Adrenal gland (tissue), 5 donors: Measurements from ENCODE around the gene ZNF516.

Experiments used
- POLR2A ChIP-seq, 2 donors: fragments of 450-650 bp; IDR thresholded peaks; one replicate each; pipeline ENCODE4 v1.6.1; 2017; ENCODE audit warnings: antibody characterized with exemption in 2 of 2, mild to moderate bottlenecking in 2 of 2, moderate library complexity in 1 of 2
- TF ChIP-seq, protein P1 (sequence below), 6 experiments: fragments of 450-650 bp in 4 of 6; fragments of 200-600 bp in 2 of 6; sonication (generic) in 1 of 6; IDR thresholded peaks; 1 replicate in 5 of 6; 2 replicates in 1 of 6; pipeline versions ENCODE4 v1.5.1 to v1.8.0; 2016 to 2021; ENCODE audit warnings: antibody characterized with exemption in 6 of 6, mild to moderate bottlenecking in 2 of 6, moderate library complexity in 1 of 6
- donor health status: DM: no; HTN: no; CAD: no.

DNA sequence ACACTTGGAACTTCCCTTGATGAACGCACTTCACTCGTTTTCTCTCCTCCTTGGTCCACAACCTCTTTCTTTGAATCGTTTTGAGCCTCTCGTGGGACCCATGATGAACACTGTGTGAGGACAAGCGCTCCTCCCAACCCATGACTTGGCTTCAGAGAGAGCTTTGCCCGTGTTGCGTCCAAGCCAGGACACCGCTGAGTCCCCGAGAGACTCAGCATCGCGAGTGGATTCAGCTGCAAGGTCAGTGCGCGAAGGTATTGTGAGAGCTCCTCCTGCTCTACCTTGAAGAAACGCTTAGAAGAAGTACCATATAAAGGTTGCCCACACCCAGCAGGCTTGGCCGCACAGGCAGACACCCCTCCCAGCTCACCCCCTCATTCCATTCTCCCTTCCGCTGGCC is 58.7 kb downstream of the ZNF516 start:
- TF ChIP-seq, protein P1, sequence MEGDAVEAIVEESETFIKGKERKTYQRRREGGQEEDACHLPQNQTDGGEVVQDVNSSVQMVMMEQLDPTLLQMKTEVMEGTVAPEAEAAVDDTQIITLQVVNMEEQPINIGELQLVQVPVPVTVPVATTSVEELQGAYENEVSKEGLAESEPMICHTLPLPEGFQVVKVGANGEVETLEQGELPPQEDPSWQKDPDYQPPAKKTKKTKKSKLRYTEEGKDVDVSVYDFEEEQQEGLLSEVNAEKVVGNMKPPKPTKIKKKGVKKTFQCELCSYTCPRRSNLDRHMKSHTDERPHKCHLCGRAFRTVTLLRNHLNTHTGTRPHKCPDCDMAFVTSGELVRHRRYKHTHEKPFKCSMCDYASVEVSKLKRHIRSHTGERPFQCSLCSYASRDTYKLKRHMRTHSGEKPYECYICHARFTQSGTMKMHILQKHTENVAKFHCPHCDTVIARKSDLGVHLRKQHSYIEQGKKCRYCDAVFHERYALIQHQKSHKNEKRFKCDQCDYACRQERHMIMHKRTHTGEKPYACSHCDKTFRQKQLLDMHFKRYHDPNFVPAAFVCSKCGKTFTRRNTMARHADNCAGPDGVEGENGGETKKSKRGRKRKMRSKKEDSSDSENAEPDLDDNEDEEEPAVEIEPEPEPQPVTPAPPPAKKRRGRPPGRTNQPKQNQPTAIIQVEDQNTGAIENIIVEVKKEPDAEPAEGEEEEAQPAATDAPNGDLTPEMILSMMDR (IDR thresholded peaks at IDR 0.05) = no peak
- TF ChIP-seq POLR2A (IDR thresholded peaks at IDR 0.05) = no peak
